GM21526 (cell line): Measurements from ENCODE around the gene ZNF770.

Experiments used
- ATAC-seq: cut with Tn5 transposase; IDR thresholded peaks from one replicate; pipeline ENCODE4 v1.9.1; 2021; ENCODE audit warnings: moderate library complexity; ENCODE audit not compliant: unreplicated experiment, low FRiP score

Gene ZNF770

GRCh38 chr15:34988027-34988902 is at the start of gene ZNF770:
TSS of gene ZNF770 (minus strand) at chr15:34988287. CDS start at chr15:34983434, 4,853 bp downstream.
- ATAC-seq: peak; percentile 74

GRCh38 chr15:35028235-35028984 is 40.3 kb upstream of the ZNF770 start:
- no peak for ATAC-seq

- ATAC-seq: no peak
These were observed 35.7 kb upstream of the ZNF770 start for GRCh38 chr15:35023804-35024203.

GRCh38 chr15:35020974-35021373 is 32.9 kb upstream of the ZNF770 start:
- no peak for ATAC-seq

- ATAC-seq: no peak
These were observed 31.6 kb upstream of the ZNF770 start for GRCh38 chr15:35019404-35020327.

- no peak for ATAC-seq
These were observed 26.2 kb upstream of the ZNF770 start for GRCh38 chr15:35014241-35014640.

- ATAC-seq: no peak
These were observed 25.3 kb upstream of the ZNF770 start for GRCh38 chr15:35013370-35013769.

- no peak for ATAC-seq
These were observed 19.3 kb upstream of the ZNF770 start for GRCh38 chr15:35007397-35007796.

GRCh38 chr15:35005933-35006332 is 17.8 kb upstream of the ZNF770 start:
- ATAC-seq: no peak

GRCh38 chr15:35003928-35004327 is 15.8 kb upstream of the ZNF770 start:
- ATAC-seq: no peak

GRCh38 chr15:35000511-35000910 is 12.4 kb upstream of the ZNF770 start:
- no peak for ATAC-seq

GRCh38 chr15:34999906-35000305 is 11.8 kb upstream of the ZNF770 start:
- ATAC-seq: no peak

GRCh38 chr15:34994925-34995324 is 6.8 kb upstream of the ZNF770 start:
- no peak for ATAC-seq

- peak; percentile 89 for ATAC-seq
These were observed 5.8 kb upstream of the ZNF770 start for GRCh38 chr15:34993877-34994276.

- no peak for ATAC-seq
These were observed 5.3 kb upstream of the ZNF770 start for GRCh38 chr15:34993412-34993811.

GRCh38 chr15:34987609-34988026 is 469 bp downstream of the ZNF770 start:
- ATAC-seq: no peak

- no peak for ATAC-seq
These were observed 1.2 kb downstream of the ZNF770 start for GRCh38 chr15:34986771-34987480.

- ATAC-seq: no peak
These were observed 1.8 kb downstream of the ZNF770 start for GRCh38 chr15:34986326-34986725.

- ATAC-seq: no peak
These were observed 3.0 kb downstream of the ZNF770 start for GRCh38 chr15:34984889-34985630.
